M059J (cell line): ENCODE data around the gene SOWAHB. TPM values are rescaled to one million over a fixed set of nuclear protein-coding genes. Genes with fewer than 3 reads are reported as not detected.
"Not testable (repeated sequence)": the region's sequence is repeated elsewhere in the genome, so short reads cannot be mapped to it uniquely, and the experiment has no call there.

Experiments used
- DNase-seq: peaks from one replicate; pipeline ENCODE4 v3.0.0-alpha.2; 2012; ENCODE audit warnings: low read depth
- total RNA-seq: library from RNA; depleted of rRNA; stranded (reverse); fragments of >200 nt; shearing (Covaris generic); gene quantifications from 2 replicates; pipeline ENCODE4 v1.2.3, GENCODE V29; 2014

Gene SOWAHB
- total RNA-seq, 1 experiment from 2014 or later, result not detected

DNA sequence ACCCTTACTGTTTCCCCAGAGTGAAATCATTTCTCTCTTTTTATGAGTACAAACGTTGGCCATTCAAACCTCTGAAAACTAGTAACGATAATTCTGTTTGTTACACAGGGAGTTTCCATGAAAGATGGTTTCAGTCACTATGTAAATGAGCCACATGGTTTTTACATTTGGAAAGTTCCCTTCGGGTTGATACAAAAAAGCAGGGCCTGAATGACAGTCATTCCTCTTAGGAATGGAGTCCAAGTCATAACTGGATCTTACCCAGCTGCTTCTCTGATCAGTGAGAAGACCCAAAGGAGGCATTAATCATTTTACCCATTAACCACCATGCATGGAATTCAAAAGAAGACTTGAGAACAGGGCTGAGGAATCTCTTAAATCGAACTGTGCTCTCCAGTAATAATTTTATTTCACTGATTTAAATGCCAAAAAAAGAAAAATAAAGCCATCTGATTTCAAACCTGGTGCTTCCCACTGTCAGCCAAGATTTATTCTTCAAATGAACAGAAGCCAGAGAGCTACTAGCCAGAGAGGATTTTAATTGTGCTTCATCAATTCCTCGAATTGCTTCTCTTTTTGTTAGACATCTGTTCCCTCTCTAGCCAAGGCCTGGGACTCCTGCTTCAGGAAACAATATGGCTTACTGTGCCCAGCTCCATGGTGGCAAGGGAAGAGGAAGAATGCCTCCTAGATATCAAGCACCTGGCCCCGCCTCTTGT lies 3.2 kb downstream of the SOWAHB start:
- DNase-seq, result no peak

DNA sequence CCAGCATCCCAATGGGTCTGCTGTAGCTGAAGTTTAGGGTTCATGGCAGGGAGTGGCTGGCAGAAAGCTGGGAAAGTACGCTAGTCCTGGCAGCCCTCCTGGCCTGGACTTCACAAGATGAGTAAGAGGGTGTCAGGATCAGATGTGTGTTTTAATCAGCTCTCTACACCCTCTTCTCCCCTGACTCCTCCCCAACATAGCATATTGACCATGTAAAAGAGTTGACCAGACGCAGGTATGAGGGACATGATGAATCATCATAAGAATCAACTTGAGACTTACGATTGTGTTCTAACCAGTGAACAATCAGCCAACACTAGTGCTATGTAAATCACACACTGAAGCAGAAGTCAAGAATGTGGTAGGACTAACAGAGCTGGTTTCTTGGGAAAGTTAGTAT lies 5.3 kb downstream of the SOWAHB start:
- no peak for DNase-seq

DNA sequence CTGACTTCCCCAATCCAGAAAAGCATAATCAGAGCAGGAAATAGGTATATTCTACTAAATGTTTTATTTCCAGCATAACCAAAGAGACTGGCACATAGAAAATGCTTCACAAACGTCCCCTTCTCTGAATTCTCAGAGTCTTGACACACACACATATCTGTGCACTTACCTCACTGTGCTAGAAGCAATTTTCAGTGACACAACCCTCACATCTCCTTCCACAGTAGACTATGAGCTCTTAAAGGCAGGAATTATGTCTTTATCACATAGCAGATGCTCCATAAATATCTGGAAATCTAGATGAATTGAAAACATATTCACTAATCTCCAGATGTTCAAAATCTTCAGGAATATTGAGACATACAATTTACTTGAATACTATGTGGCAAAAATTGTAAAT lies 5.9 kb downstream of the SOWAHB start:
- DNase-seq, result no peak

DNA sequence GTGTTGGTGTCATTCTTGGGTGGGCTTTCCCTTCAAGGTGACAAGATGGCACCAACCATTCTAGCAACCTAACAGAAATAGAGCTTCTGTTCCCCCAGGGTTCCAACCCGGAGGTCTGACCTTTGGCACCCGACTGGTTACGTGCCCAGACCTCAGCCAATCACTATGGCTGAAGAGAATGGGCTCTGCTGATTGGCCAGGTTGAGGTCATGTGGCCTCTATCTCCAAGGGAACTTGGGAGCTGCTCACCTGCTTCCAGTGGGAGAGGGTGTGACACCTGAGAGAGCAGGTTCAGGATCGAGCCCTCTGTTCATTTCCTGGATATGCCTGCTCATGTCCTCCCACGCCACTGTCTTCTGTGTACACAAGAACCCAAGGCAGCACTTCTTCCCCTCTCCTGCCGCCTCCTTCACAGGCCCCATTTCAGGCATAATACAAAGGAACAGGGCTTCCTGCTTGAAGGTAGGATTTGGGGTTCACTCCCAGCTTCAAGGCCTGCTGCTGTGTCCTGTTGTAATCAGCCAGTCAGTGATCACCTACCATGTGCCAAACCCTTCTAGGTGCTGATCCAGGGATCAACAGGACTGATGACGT lies 11.0 kb downstream of the SOWAHB start:
- DNase-seq, result no peak

DNA sequence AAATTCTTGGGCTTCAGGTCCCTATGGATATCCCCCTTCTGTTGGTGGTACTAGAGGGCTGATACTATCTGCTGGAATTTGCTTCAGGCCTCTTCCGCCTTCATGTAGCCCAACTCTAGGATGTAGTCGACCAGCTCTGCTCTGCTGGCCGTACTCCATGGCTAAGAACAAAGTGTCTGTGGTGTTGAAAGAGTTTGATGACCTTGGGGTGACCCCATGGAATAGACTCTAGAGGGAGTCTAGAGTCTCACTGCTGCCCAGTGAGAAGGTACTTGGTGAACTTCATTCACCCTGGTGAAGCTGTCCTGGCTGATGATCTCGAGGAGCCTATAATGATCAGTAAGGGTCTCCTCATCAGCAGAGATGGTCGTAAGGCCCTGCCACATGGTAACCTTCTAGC lies 11.7 kb downstream of the SOWAHB start:
- no peak for DNase-seq

DNA sequence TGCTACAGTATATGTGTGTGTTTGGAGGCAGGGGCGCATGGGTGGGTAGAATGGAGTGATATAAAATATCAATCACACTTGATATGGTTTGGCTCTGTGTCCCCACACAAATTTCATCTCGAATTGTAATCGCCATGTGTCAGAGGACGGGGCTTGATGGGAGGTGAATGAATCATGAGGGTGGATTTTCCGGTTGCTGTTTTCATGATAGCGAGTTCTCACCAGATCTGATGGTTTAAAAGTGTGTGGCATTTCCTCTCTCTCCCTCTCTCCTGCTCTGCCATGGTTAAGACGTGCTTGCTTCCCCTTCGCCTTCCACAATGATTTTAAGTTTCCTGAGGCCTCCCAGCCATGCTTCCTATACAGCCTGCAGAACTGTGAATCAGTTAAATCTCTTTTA lies 14.8 kb downstream of the SOWAHB start:
- peak; percentile 27 for DNase-seq

DNA sequence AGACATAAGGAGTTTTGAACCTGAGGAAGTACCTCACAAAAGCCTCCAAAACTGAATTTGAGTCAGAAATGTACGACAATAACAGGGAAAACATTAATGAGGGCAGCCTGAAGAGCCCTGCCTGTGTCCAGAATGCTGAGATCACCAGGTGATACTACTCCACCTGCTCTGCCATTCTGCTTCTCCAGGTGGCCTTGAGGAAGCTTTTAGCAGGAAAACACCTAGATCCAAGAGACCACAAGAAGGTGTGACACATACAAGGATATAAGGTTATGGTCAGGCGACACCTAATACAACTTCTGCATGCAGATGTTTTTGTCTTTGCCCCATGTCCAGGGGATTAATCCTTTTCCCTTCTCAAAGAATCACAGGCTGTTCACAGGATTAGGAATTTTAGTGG lies 15.3 kb downstream of the SOWAHB start:
- no peak for DNase-seq

DNA sequence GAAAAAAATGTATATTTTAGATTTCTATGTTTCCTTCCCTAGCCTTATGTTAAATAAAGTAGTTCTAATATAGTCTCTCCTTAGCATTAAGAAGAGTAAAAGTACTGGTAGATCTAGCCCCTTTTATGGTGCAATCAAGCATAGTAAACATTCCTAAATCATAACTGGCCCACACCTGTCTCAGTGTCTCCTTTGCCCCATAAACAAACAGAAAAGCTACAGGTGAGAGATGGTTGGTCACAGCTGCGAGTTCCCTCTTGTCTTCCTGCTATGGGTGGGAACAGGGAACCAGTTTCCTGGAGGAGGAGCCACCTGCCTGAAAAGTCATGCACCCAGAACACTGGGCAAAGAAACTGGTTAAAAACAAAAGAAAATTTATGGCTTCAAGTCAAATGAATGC lies 16.6 kb downstream of the SOWAHB start:
- DNase-seq, result no peak

DNA sequence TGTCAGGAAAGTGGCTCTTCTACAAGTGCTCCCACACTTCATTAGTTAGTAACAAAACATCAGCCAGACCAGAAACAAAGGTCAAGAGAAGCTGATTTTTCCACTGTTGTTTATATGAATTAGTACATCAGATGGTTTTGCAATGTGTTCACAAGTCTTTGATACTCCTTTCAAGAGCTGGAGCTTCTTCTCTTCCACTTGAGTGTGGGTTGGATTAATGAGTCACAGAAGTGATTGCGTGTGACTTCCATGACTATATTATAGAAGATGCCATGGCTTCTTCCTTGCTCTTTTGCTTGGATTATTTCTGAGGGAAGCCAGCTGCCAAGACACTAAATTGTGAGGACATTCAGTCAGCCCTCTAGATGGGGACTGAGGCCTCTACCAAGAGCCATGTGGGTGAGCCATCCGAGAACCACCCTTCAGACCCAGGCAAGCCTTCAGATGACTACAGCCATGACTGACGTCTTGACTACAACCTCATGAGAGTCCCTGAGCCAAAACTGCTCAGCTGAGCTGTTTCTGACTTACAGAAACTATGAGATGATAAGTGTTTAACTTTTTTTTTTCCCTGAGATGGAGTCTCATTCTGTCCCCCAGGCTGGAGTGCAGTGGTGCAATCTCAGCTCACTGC lies 18.1 kb downstream of the SOWAHB start:
- no peak for DNase-seq

DNA sequence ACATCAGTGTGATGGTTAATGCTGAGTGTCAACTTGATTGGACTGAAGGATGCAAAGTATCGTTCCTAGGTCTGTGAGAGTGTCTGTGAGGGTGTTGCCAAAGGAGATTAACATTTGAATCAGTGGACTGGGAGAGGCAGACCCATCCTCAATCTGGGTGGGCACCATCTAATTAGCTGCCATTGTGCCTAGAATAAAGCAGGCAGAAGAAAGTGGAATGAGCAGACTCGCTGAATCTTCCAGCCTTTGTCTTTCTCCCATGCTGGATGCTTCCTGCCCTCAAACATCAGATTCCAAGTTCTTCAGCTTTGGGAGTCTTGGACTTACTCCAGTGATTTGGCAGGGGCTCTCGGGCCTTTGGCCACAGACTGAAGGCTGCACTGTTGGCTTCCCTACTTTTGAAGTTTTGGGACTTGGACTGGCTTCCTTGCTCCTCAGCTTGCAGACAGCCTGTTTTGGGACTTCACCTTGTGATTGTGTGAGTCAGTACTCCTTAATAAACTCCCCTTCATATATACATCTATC lies 19.2 kb downstream of the SOWAHB start:
- DNase-seq, result not testable (repeated sequence)

DNA sequence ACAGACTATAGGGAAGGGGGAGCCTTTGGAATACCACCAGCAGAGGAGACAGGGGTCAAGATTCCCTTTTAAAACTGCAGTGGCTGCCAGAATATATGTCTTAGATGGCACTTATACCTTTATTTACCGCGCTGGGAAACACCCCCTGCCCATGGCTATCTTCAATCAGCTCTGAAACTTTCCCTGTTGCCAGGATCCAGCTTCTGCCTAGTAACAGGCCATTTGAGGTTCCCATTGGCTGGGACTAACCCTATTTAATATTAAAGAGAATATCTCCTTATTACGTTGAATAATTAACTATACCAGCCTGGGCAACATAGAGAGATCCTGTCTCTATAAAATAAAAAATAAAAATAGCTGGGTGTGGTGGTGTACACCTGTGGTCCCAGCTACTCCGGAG lies 23.8 kb downstream of the SOWAHB start:
- no peak for DNase-seq

DNA sequence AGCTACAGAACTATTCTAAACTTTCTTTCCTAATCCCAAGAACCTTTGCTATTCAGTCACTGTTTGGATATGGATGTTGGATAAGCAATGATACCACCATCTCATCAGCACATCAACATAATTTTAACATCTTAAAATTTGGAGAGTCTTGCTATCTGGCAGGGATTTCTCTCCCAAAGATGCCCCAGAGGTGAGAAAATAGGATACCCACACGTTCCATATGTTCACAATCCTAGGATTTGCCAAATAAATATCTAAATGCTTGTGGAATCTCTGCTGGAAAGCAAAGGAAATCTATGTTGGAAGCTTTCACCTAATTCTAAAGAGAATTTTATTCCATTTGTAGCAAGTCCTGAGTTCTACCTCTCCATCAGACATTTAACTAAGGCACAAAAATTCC lies 24.4 kb downstream of the SOWAHB start:
- no peak for DNase-seq

DNA sequence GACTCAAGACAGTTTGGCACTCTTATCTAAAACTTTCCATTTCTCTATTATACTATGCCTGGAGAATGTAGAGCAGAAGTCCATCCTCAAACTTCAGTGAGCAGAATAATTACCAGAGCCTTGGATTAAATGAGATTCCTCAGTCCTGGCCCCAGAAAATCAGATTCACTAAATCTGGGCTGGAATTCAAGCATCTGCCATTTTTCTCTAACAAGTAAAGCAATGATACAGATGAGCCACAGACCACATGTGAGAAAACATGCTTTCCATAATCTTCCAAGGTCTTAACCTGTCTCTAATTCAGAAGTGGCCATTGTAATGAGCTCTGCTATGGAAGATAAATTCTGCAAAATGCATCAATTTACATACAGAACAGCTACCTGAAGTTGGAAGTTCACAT lies 25.4 kb downstream of the SOWAHB start:
- no peak for DNase-seq

DNA sequence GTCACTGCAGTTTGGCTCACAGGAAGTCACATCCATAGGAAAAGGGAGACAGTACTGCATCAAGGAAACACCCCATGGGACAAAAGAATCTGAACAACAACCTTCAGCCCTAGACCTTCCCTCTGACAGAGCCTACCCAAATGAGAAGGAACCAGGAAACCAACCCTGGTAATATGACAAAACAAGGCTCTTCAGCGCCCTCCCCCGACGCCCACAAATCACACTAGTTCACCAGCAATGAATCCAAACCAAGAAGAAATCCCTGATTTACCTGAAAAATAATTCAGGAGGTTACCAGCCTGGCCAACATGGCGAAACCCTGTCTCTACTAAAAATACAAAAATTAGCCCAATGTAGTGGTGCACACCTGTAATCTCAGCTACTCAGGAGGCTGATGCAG lies 29.2 kb downstream of the SOWAHB start:
- DNase-seq, result not testable (repeated sequence)

DNA sequence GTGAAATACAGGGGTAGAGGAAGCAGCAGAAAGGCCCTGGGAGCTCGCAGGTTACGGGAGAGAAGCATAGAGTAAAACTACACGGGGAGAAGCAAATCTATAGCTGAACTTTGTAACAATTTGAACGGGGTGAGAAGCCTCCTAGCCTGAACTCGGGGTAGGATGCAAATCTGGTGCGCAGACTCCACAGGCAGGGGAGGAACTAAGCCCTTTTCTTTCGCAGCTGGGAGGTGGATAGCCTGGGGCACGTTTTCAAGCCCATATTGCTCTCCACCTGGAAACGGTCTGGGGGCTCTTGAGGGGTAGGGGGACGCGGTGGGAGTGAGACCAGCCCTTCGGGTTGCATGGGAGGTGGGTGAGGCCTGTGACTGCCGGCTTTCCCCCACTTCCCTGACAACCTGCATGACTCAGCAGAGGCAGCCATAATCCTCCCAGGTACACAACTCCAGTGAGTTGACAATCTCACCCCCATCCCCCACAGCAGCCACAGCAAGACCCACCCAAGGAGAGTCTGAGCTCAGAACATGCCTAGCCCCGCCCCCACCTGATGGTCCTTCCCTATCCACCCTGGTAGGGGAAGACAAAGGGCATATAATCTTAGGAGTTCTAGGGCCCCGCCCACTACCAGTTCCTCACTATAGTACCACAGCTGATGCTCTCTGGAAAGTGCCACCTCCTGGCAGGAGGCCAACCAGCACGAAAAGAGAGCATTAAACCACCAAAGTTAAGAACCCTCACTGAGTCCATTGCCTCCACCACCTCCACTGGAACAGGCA lies 29.9 kb downstream of the SOWAHB start:
- DNase-seq, result no peak

DNA sequence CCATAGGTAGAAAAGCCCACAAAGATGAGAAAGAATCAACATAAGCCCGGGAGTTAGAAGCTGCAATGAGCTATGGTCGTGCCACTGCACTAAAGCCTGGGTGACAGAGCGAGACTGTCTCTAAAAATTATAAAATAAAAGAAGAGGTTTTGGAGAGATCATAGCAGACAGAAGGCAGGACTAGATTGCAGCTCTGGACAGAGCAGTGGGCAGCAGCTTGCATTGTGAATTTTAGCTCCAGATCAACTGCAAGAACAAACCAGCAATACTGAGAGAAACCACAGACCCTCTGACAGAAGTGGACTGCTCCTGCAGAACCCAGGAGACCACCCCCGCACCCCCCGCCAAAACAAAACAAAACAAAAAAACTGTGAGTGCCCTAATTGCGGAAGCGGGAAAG lies 30.6 kb downstream of the SOWAHB start:
- no peak for DNase-seq

DNA sequence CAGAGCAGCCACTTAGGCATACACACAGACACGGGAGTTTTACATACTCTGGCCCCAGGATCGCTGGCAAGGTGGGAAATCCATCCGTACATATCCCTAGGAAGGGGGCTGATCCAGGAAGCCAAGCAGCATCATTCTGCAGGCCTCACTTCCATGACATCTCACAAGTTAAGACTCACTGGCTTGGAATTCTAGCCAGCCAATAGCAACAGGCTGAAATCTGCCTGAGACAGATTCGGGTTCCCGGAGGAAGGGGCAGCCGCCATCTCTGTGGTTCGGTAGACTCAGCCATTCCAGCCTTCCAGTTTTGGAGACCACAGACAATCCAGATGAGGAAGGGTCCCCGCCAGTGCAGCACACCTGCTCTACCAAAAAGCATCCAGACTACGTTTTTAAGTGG lies 31.3 kb downstream of the SOWAHB start:
- DNase-seq, result no peak

DNA sequence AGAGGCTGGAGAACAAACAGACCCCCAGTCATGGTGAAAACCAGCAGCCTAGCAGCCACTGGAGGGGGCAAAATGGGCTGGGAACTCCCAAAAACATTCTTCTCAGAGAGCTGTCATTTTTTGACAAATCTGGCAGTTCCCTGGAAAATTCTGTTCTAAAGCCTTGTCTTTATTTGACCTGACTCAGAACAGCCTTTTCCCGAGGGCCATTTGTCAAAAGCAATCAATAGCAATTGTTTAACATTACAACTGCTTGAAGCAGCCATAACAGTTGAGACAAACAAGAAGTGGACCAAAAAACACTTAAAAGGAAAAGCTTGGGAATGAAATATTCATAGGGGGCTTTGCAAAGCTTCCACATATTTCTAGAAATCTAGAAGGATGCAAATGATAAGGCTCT lies 39.6 kb downstream of the SOWAHB start:
- no peak for DNase-seq

DNA sequence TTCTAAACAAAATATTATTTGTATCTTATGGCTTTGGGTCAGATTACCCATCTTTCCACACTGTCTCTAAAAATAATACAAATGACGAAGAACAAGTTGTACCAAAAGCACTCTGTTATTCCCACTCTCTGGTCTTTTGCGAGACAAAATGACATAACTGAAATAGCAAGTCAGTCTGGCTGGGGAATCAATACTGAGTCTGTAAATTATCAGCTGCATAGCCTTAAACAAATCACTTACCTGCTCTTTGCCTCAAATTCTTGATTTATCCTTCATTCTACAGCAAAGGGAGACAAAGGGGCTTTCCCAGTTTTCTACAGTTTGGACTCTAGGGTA lies 40.9 kb downstream of the SOWAHB start:
- no peak for DNase-seq

DNA sequence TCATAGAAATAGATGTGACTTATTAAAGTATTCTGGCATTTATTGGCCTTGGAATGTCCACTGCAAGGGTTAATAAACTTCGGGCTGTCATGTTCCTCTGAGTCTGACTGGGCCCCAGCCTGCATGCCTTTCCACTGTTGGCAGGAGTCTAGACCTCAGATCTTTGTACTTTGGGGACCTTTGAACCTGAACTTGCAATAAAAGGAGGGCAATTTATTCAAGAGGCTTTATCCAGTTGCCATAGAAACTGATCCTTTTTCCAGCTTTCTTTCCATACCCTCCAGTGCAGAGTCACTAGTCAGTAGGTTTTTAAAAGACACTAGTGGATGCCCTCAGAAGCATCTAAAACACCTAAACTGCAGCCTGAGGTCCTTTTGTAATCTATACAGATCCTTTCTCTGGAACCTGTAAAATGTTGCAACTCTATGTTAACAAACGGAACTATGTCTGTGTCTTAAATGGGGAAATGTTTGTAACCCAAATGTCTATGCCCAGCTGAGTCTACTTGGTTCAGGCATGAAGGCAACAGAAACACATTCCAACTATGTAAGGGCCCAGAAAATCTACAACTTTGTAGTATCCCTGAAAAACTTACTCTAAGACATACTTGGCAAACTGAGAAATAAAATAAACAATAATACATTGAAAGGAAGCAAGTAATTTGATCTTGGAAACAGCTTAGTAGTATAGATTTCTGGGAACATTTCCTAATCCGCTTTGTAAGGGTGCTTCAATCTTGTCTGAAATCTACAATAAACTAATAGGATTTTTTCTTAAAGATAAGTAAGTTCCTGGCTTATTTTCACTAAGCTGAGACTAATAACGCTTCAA lies 41.5 kb downstream of the SOWAHB start:
- peak; percentile 66 for DNase-seq

DNA sequence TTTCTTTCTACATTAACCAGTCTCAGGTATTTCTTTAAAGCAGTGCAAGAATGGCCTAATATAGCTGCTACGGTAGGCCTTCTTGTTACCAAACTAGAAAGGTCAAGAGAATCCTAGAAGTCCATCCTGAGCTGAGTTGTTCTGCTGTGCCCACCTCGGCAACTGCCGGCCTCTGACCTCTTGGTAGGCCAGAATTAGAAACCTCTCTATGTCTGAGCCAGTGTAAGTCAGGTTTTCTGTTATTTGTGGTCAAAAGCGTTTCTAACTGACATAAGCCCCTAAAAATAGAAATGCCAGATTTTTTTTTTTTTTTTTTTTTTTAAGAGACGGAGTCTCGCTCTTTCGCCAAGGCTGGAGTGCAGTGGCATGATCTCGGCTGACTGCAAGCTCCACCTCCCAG lies 43.1 kb downstream of the SOWAHB start:
- no peak for DNase-seq

DNA sequence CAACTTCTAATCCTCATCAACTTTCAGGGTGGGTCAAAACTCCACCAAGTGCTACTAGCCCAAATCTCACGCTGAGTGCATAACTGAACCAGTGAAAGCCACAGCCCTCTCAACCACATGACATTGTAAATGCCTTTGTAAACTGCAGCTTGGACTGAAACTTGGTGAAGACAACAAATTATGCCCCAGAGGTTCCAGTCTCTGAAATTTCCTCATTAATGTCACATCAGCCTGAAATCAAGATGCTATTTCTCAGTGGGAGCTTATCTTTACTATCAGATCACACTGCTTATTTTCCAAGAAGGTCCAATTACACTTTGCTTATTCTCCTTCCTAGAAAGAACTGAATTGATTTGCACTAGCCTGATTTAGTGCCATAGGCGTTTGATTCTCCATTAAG lies 46.6 kb downstream of the SOWAHB start:
- no peak for DNase-seq
